ENCODE data around the gene GRM2. TPM values are rescaled to one million over a fixed set of nuclear protein-coding genes. Genes with fewer than 3 reads are reported as not detected.

GRM2 gene
- total RNA-seq (2014; rRNA removed; shearing (Covaris generic)) (0.06 and 0.28 TPM in 2 replicates), total RNA-seq (2022) (0.11 and 0.29 TPM in 2 replicates), Bru-seq, nascent RNA (percentile 26 among the genes with signal in this experiment), BruChase-seq, experiment 1, labeled RNA remaining after a 6-hour chase (percentile 22 among the genes with signal in this experiment), BruChase-seq, experiment 2, labeled RNA remaining after a 2-hour chase (percentile 17 among the genes with signal in this experiment)
- long read RNA-seq, result 0 reads

GRCh38 chr3:51706788-51707731 lies at the start of gene GRM2:
Gene GRM2, plus strand, starts transcription at chr3:51707068. Its CDS starts 1,916 bp downstream, at chr3:51708984.
- no peak within 1 kb of the TSS for H3K4me3 ChIP-seq (ENCODE audit: low read depth, low read length, poor library complexity, severe bottlenecking)
- no peaks in the 10 kb centered on the region for H3K79me2 ChIP-seq (ENCODE audit: insufficient read depth, low read depth, low read length)
- TF ChIP-seq EZH2phosphoT487 (IDR thresholded peaks at IDR 0.05; ENCODE audit: borderline replicate concordance, low read depth, low read length) (no peak), CTCF (conservative IDR thresholded peaks at IDR 0.05; ENCODE audit: low read length) (no peak)
- intact Hi-C loops (cut with micrococcal nuclease; ENCODE audit: unreplicated experiment), result no loop called here
- POLR2A ChIA-PET, result no interaction called here
- H4K20me1 ChIP-seq (ENCODE audit: insufficient read depth, low read length), result no peaks in the 10 kb centered on the region
- CTCF ChIA-PET (ENCODE audit: unreplicated experiment), result no interaction called here
- DNase-seq (ENCODE audit: low spot score), result no peak
- H3K4me2 ChIP-seq (ENCODE audit: low read length), result no peak within 1 kb of the TSS
- no TSS peak for BruUV-seq (replicated peaks)
- no peaks in the 10 kb centered on the region for H3K4me1 ChIP-seq (ENCODE audit: insufficient read depth, low read length, poor library complexity, severe bottlenecking)
- no peaks in the 10 kb centered on the region for H3K9me2 ChIP-seq (ENCODE audit: insufficient read depth, low read length)
- no peaks in the 10 kb centered on the region for H3K9me3 ChIP-seq (ENCODE audit: low read length)
- H2AFZ ChIP-seq (ENCODE audit: low read length), result no peak within 1 kb of the TSS
- peaks cover 12% of the 10 kb centered on the region; the same call in 1 of the 2 replicates for H3K36me3 ChIP-seq (ENCODE audit: insufficient read depth, low read length)
- H3K27ac ChIP-seq (ENCODE audit: low read depth, low read length, poor library complexity, severe bottlenecking), result no peak within 1 kb of the TSS

- no peak overlapping the region for H3K27ac ChIP-seq (ENCODE audit: low read depth, low read length, poor library complexity, severe bottlenecking)
- H3K4me1 ChIP-seq (ENCODE audit: insufficient read depth, low read length, poor library complexity, severe bottlenecking), result no peaks in the 10 kb centered on the region
- no peak overlapping the region for H3K4me2 ChIP-seq (ENCODE audit: low read length)
- H3K79me2 ChIP-seq (ENCODE audit: insufficient read depth, low read depth, low read length), result no peaks in the 10 kb centered on the region
- TF ChIP-seq EZH2phosphoT487 (IDR thresholded peaks at IDR 0.05; ENCODE audit: borderline replicate concordance, low read depth, low read length) (no peak), CTCF (conservative IDR thresholded peaks at IDR 0.05; ENCODE audit: low read length) (no peak)
- H2AFZ ChIP-seq (ENCODE audit: low read length), result no peak overlapping the region
- ChIA-PET CTCF (ENCODE audit: unreplicated experiment) (no interaction called here), POLR2A (interaction anchor here (0.5 to 0.7 kb wide), 2 partner anchors 33 to 89 kb away, joined by 4 to 7 read pairs; no protein-coding TSS in a partner anchor)
- no peak overlapping the region for H3K4me3 ChIP-seq (ENCODE audit: low read depth, low read length, poor library complexity, severe bottlenecking)
- BruUV-seq (replicated peaks), result no TSS peak
- no peaks in the 10 kb centered on the region for H3K9me3 ChIP-seq (ENCODE audit: low read length)
- H4K20me1 ChIP-seq (ENCODE audit: insufficient read depth, low read length), result no peaks in the 10 kb centered on the region
- H3K36me3 ChIP-seq (ENCODE audit: insufficient read depth, low read length), result peaks cover 46% of the 10 kb centered on the region
- intact Hi-C loops (cut with micrococcal nuclease; ENCODE audit: unreplicated experiment), result no loop called here
- no peaks in the 10 kb centered on the region for H3K9me2 ChIP-seq (ENCODE audit: insufficient read depth, low read length)
- no peak for DNase-seq (ENCODE audit: low spot score)
Observed at GRCh38 chr3:51657234-51657633, 49.6 kb upstream of the GRM2 start.
